Psoas muscle (tissue), 7 donors: ENCODE measurements around the gene ALKBH6. TPM values are rescaled to one million over a fixed set of nuclear protein-coding genes. Genes with fewer than 3 reads are reported as not detected.

Source experiments
- polyA plus RNA-seq, 3 donors: library from polyadenylated mRNA; stranded (reverse); fragments of 200-250 nt; gene quantifications; one replicate each; pipeline ENCODE4 v1.2.3, GENCODE V29; 2013
- total RNA-seq, 4 donors: library from RNA; stranded (reverse); fragmentation: NEBNext Ultra II Directional in 2 of 4; extraction: Animal tissue kit (Norgen Biotek cat#: 25700) in 2 of 4; gene quantifications; one replicate each; pipeline versions ENCODE4 v1.2.1 to v1.2.4, GENCODE V29; 2021 to 2023
- donor health status: healthy with polysubstance abuse.
- donor health status: DM: no; HTN: no; CAD: no; lungs with moderate emphysema.
- donor health status: Bipolar disorder and iron deficiency.
- donor health status: healthy.
- donor health status: DM: no; HTN: no; CAD: no.
- donor health status: DM: no; HTN: no; CAD: no.
- donor health status: DM: yes; HTN: yes; CAD: no.

Gene ALKBH6
- total and polyA plus RNA-seq, 7 donors = 7.1 to 22.3 (median 10.9) TPM

Other genes starting within 250 kb of the ALKBH6 start
- gene ARHGAP33, start 238.6 kb downstream of the ALKBH6 start, total RNA-seq = 1 to 10 TPM in 3 of 4 donors, under 1 TPM in 1; 0.68 to 4.0 (median 2.2) TPM
- gene ARHGAP33, start 238.6 kb downstream of the ALKBH6 start, polyA plus RNA-seq = 1 to 10 TPM in 2 of 3 donors, under 1 TPM in 1; 0.96 to 1.4 (median 1.3) TPM
- gene PRODH2, start 201.4 kb downstream of the ALKBH6 start, total RNA-seq = not detected
- gene PRODH2, start 201.4 kb downstream of the ALKBH6 start, polyA plus RNA-seq = not detected
- gene NPHS1, start 161.7 kb downstream of the ALKBH6 start, total RNA-seq = not detected
- gene NPHS1, start 161.7 kb downstream of the ALKBH6 start, polyA plus RNA-seq = not detected
- gene KIRREL2, start 157.3 kb downstream of the ALKBH6 start, total RNA-seq = not detected
- not detected for gene KIRREL2, start 157.3 kb downstream of the ALKBH6 start, polyA plus RNA-seq
- gene APLP1, start 145.6 kb downstream of the ALKBH6 start, total RNA-seq = 1 to 10 TPM in 1 of 4 donors, under 1 TPM in 3; 0.48 to 4.1 (median 0.78) TPM
- gene APLP1, start 145.6 kb downstream of the ALKBH6 start, polyA plus RNA-seq = 1 to 10 TPM in 1 of 3 donors, under 1 TPM in 2; 0.48 to 2.2 (median 1.00) TPM
- 1 to 10 TPM in 3 of 4 donors, under 1 TPM in 1; 0.90 to 2.2 (median 1.5) TPM for gene NFKBID, start 113.7 kb downstream of the ALKBH6 start, total RNA-seq
- 1 to 10 TPM in 2 of 3 donors, under 1 TPM in 1; 0.75 to 1.6 (median 1.2) TPM for gene NFKBID, start 113.7 kb downstream of the ALKBH6 start, polyA plus RNA-seq
- 1 to 10 TPM; 1.7 to 4.7 (median 3.1) TPM for gene HCST, start 111.7 kb downstream of the ALKBH6 start, total RNA-seq
- 1 to 10 TPM; 1.1 to 4.2 (median 3.5) TPM for gene HCST, start 111.7 kb downstream of the ALKBH6 start, polyA plus RNA-seq
- gene TYROBP, start 105.9 kb downstream of the ALKBH6 start, total RNA-seq = 10 to 100 TPM in 3 of 4 donors, 1 to 10 TPM in 1; 9.4 to 22.1 (median 14.2) TPM
- 10 to 100 TPM in 2 of 3 donors, 1 to 10 TPM in 1; 7.8 to 19.1 (median 10.6) TPM for gene TYROBP, start 105.9 kb downstream of the ALKBH6 start, polyA plus RNA-seq
- gene LRFN3, start 77.8 kb downstream of the ALKBH6 start, total RNA-seq = 10 to 100 TPM in 2 of 4 donors, 1 to 10 TPM in 2; 7.2 to 11.2 (median 10.0) TPM
- 10 to 100 TPM in 2 of 3 donors, 1 to 10 TPM in 1; 8.6 to 25.6 (median 11.3) TPM for gene LRFN3, start 77.8 kb downstream of the ALKBH6 start, polyA plus RNA-seq
- 10 to 100 TPM in 2 of 4 donors, 1 to 10 TPM in 2; 7.2 to 17.3 (median 12.2) TPM for gene SDHAF1, start 19.0 kb downstream of the ALKBH6 start, total RNA-seq
- 10 to 100 TPM; 12.7 to 33.3 (median 19.7) TPM for gene SDHAF1, start 19.0 kb downstream of the ALKBH6 start, polyA plus RNA-seq
- gene SYNE4, start 5.4 kb downstream of the ALKBH6 start, total RNA-seq = under 1 TPM in 2 of 4 donors, not detected in 2; 0.23 to 0.24 TPM
- gene SYNE4, start 5.4 kb downstream of the ALKBH6 start, polyA plus RNA-seq = under 1 TPM in 2 of 3 donors, not detected in 1; 0.21 to 0.25 TPM
- gene CLIP3, start 18.7 kb upstream of the ALKBH6 start, total RNA-seq = 1 to 10 TPM; 1.2 to 3.9 (median 1.6) TPM
- gene CLIP3, start 18.7 kb upstream of the ALKBH6 start, polyA plus RNA-seq = 1 to 10 TPM in 1 of 3 donors, under 1 TPM in 2; 0.51 to 1.0 (median 0.66) TPM
- gene THAP8, start 40.1 kb upstream of the ALKBH6 start, total RNA-seq = 1 to 10 TPM; 1.9 to 7.0 (median 2.9) TPM
- 1 to 10 TPM; 3.6 to 9.6 (median 6.5) TPM for gene THAP8, start 40.1 kb upstream of the ALKBH6 start, polyA plus RNA-seq
- gene WDR62, start 40.7 kb upstream of the ALKBH6 start, total RNA-seq = 1 to 10 TPM in 3 of 4 donors, under 1 TPM in 1; 0.81 to 3.8 (median 2.8) TPM
- 1 to 10 TPM; 2.3 to 7.2 (median 2.6) TPM for gene WDR62, start 40.7 kb upstream of the ALKBH6 start, polyA plus RNA-seq
- not detected for gene OVOL3, start 96.9 kb upstream of the ALKBH6 start, total RNA-seq
- gene OVOL3, start 96.9 kb upstream of the ALKBH6 start, polyA plus RNA-seq = under 1 TPM in 1 of 3 donors, not detected in 2; 0.13 TPM
- gene POLR2I, start 100.7 kb upstream of the ALKBH6 start, total RNA-seq = 100 to 1,000 TPM in 3 of 4 donors, 10 to 100 TPM in 1; 89.7 to 126 (median 110) TPM
- 100 to 1,000 TPM in 2 of 3 donors, 10 to 100 TPM in 1; 99.4 to 130 (median 126) TPM for gene POLR2I, start 100.7 kb upstream of the ALKBH6 start, polyA plus RNA-seq
- gene TBCB, start 101.3 kb upstream of the ALKBH6 start, total RNA-seq = 10 to 100 TPM; 44.4 to 67.2 (median 57.8) TPM
- gene TBCB, start 101.3 kb upstream of the ALKBH6 start, polyA plus RNA-seq = 100 to 1,000 TPM in 1 of 3 donors, 10 to 100 TPM in 2; 65.9 to 115 (median 80.4) TPM
- 100 to 1,000 TPM; 465 to 626 (median 571) TPM for gene CAPNS1, start 125.9 kb upstream of the ALKBH6 start, total RNA-seq
- gene CAPNS1, start 125.9 kb upstream of the ALKBH6 start, polyA plus RNA-seq = 100 to 1,000 TPM; 464 to 484 (median 475) TPM
- gene COX7A1, start 138.2 kb upstream of the ALKBH6 start, total RNA-seq = 1,000 to 10,000 TPM; 1,453 to 1,741 (median 1,623) TPM
- 1,000 to 10,000 TPM in 1 of 3 donors, 100 to 1,000 TPM in 2; 571 to 1,031 (median 717) TPM for gene COX7A1, start 138.2 kb upstream of the ALKBH6 start, polyA plus RNA-seq
- 1 to 10 TPM; 2.5 to 4.1 (median 3.6) TPM for gene ZNF565, start 200.5 kb upstream of the ALKBH6 start, total RNA-seq
- gene ZNF565, start 200.5 kb upstream of the ALKBH6 start, polyA plus RNA-seq = 1 to 10 TPM; 3.1 to 6.0 (median 3.6) TPM
- gene ZNF146, start 200.9 kb upstream of the ALKBH6 start, total RNA-seq = 10 to 100 TPM; 31.2 to 78.4 (median 65.7) TPM
- gene ZNF146, start 200.9 kb upstream of the ALKBH6 start, polyA plus RNA-seq = 100 to 1,000 TPM in 1 of 3 donors, 10 to 100 TPM in 2; 30.5 to 114 (median 39.6) TPM